Hematopoietic multipotent progenitor cell treated with erythropoietin and hydrocortisone succinate and interleukin-3 and kit ligand, for 15 days (in vitro differentiated cells): Measurements from ENCODE around the gene TMEM132C.
"Not testable (repeated sequence)": the region's sequence is repeated elsewhere in the genome, so short reads cannot be mapped to it uniquely, and the experiment has no call there.

Source experiments
- DNase-seq: peaks from one replicate; pipeline ENCODE4 v3.0.0-alpha.2; 2015; ENCODE audit warnings: low spot score

Gene TMEM132C

GRCh38 chr12:128483526-128484255, 216.7 kb downstream of the TMEM132C start:
- DNase-seq, result no peak

GRCh38 chr12:128497376-128497775, 230.4 kb downstream of the TMEM132C start:
- DNase-seq, result not testable (repeated sequence)

- DNase-seq, result no peak
Measured at GRCh38 chr12:128507470-128507869, 240.5 kb downstream of the TMEM132C start.

- no peak for DNase-seq
Measured at GRCh38 chr12:128509170-128509569, 242.2 kb downstream of the TMEM132C start.

GRCh38 chr12:128510511-128510910, 243.5 kb downstream of the TMEM132C start:
- no peak for DNase-seq

- no peak for DNase-seq
Measured at GRCh38 chr12:128513331-128513730, 246.4 kb downstream of the TMEM132C start.

- DNase-seq, result no peak
Measured at GRCh38 chr12:128513831-128514230, 246.9 kb downstream of the TMEM132C start.

GRCh38 chr12:128518644-128519043, 251.7 kb downstream of the TMEM132C start:
- no peak for DNase-seq

- DNase-seq, result no peak
Measured at GRCh38 chr12:128519426-128519825, 252.5 kb downstream of the TMEM132C start.

GRCh38 chr12:128521981-128522380, 255.0 kb downstream of the TMEM132C start:
- no peak for DNase-seq

- DNase-seq, result no peak
Measured at GRCh38 chr12:128524439-128524838, 257.5 kb downstream of the TMEM132C start.

GRCh38 chr12:128531170-128531569, 264.2 kb downstream of the TMEM132C start:
- DNase-seq, result no peak

GRCh38 chr12:128534906-128535305, 267.9 kb downstream of the TMEM132C start:
- DNase-seq, result no peak

- no peak for DNase-seq
Measured at GRCh38 chr12:128536810-128537209, 269.8 kb downstream of the TMEM132C start.

GRCh38 chr12:128537668-128538067, 270.7 kb downstream of the TMEM132C start:
- DNase-seq, result no peak

GRCh38 chr12:128542844-128543243, 275.9 kb downstream of the TMEM132C start:
- no peak for DNase-seq

- DNase-seq, result no peak
Measured at GRCh38 chr12:128543460-128543859, 276.5 kb downstream of the TMEM132C start.

- no peak for DNase-seq
Measured at GRCh38 chr12:128543971-128544370, 277.0 kb downstream of the TMEM132C start.

GRCh38 chr12:128548949-128549348, 282.0 kb downstream of the TMEM132C start:
- DNase-seq, result no peak

- DNase-seq, result no peak
Measured at GRCh38 chr12:128549601-128550218, 282.7 kb downstream of the TMEM132C start.

GRCh38 chr12:128551266-128551665, 284.3 kb downstream of the TMEM132C start:
- DNase-seq, result no peak

GRCh38 chr12:128554546-128555304, 287.8 kb downstream of the TMEM132C start:
- no peak for DNase-seq

- no peak for DNase-seq
Measured at GRCh38 chr12:128557231-128557630, 290.3 kb downstream of the TMEM132C start.
